Uterus (tissue), 4 donors: ENCODE measurements around the gene CRACDL. TPM values are rescaled to one million over a fixed set of nuclear protein-coding genes. Genes with fewer than 3 reads are reported as not detected.

Experiments
- DNase-seq, 2 donors: peaks; one replicate each; pipeline ENCODE4 v3.0.0-alpha.2; 2019 to 2020
- H3K27ac ChIP-seq, 2 donors: fragments of 200-600 bp; sonication (generic); 1 replicate in 1 of 2; 2 replicates in 1 of 2; pipeline ENCODE4 v1.5.1; 2016 to 2018
- H3K27me3 ChIP-seq, 2 donors: fragments of 200-600 bp; sonication (generic); one replicate each; pipeline ENCODE4 v1.5.1; 2018 to 2019; ENCODE audit warnings: control low read depth in 1 of 2
- H3K36me3 ChIP-seq, 2 donors: fragments of 200-600 bp; sonication (generic); one replicate each; pipeline ENCODE4 v1.5.1; 2019; ENCODE audit warnings: control low read depth in 1 of 2
- H3K4me1 ChIP-seq, 2 donors: fragments of 200-600 bp; sonication (generic); one replicate each; pipeline ENCODE4 v1.5.1; 2018 to 2019; ENCODE audit warnings: control low read depth in 1 of 2
- H3K4me3 ChIP-seq, 2 donors: fragments of 200-600 bp; sonication (generic); 1 replicate in 1 of 2; 2 replicates in 1 of 2; pipeline ENCODE4 v1.5.1; 2018 to 2019; ENCODE audit warnings: mild to moderate bottlenecking in 1 of 2
- H3K9me3 ChIP-seq, 2 donors: fragments of 200-600 bp; sonication (generic); one replicate each; pipeline ENCODE4 v1.5.1; 2019; ENCODE audit warnings: control low read depth in 1 of 2
- POLR2A ChIP-seq, 2 donors: fragments of 450-650 bp; IDR thresholded peaks; one replicate each; pipeline ENCODE4 v1.6.1; 2016; ENCODE audit warnings: antibody characterized with exemption in 2 of 2, mild to moderate bottlenecking in 1 of 2, moderate library complexity in 1 of 2
- intact Hi-C: fragments of 100-400 bp; cut with DNase I; formaldehyde crosslinking; loops from one replicate; pipeline ENCODE4 v1.15.1; 2023; ENCODE audit warnings: low total_unique reads
- total RNA-seq, 4 donors: library from RNA; depleted of rRNA in 3 of 4; stranded (reverse); fragments of >200 nt in 3 of 4; gene quantifications; one replicate each; pipeline versions ENCODE4 v1.1.0 to v1.2.4, GENCODE V29; 2014 to 2023
- TF ChIP-seq, protein P1 (sequence below), 4 experiments: fragments of 200-600 bp in 2 of 4; fragments of 450-650 bp in 2 of 4; sonication (generic) in 2 of 4; IDR thresholded peaks; one replicate each; pipeline ENCODE4 v1.5.1; 2016 to 2019; ENCODE audit warnings: antibody characterized with exemption in 4 of 4, mild to moderate bottlenecking in 2 of 4, moderate library complexity in 1 of 4
- donor health status: DM: yes; HTN: yes; CAD: no.

The CRACDL gene
- total RNA-seq, 4 donors from 2014 or later = 1.5 to 14.6 (median 6.1) TPM

DNA sequence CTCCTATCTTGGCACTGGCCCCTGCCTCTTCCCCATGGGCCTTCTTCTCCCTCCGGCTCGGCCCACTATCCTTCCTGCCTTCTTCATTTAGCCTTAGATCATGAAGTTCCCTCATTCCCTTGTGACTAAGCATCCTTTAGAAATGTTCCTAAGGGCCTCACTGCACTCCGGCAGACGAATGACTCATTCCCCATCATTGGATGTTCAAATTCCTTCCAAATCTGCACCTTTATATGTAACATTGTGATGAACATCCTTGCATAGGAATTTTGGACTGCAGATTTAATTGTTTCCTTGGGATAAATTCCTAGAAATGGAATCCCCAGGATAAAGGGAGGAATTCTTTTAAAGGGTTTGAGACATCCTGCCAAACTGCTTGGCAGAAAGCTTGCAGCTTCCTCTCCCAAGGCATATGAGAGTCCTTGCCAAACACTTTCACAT, 19.0 kb downstream of the CRACDL start:
- Histone ChIP-seq H3K27ac (no peak overlapping the region), H3K4me1 (peaks cover 0 to 6% of the 10 kb centered on the region in 2 donors), H3K36me3 (no peaks in the 10 kb centered on the region), H3K9me3 (no peaks in the 10 kb centered on the region), H3K27me3 (no peaks in the 10 kb centered on the region), H3K4me3 (no peak overlapping the region)
- TF ChIP-seq POLR2A (IDR thresholded peaks at IDR 0.05) = no peak
- TF ChIP-seq, protein P1, sequence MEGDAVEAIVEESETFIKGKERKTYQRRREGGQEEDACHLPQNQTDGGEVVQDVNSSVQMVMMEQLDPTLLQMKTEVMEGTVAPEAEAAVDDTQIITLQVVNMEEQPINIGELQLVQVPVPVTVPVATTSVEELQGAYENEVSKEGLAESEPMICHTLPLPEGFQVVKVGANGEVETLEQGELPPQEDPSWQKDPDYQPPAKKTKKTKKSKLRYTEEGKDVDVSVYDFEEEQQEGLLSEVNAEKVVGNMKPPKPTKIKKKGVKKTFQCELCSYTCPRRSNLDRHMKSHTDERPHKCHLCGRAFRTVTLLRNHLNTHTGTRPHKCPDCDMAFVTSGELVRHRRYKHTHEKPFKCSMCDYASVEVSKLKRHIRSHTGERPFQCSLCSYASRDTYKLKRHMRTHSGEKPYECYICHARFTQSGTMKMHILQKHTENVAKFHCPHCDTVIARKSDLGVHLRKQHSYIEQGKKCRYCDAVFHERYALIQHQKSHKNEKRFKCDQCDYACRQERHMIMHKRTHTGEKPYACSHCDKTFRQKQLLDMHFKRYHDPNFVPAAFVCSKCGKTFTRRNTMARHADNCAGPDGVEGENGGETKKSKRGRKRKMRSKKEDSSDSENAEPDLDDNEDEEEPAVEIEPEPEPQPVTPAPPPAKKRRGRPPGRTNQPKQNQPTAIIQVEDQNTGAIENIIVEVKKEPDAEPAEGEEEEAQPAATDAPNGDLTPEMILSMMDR (IDR thresholded peaks at IDR 0.05) = no peak
- intact Hi-C loops = no loop called here
- DNase-seq = no peak

DNA sequence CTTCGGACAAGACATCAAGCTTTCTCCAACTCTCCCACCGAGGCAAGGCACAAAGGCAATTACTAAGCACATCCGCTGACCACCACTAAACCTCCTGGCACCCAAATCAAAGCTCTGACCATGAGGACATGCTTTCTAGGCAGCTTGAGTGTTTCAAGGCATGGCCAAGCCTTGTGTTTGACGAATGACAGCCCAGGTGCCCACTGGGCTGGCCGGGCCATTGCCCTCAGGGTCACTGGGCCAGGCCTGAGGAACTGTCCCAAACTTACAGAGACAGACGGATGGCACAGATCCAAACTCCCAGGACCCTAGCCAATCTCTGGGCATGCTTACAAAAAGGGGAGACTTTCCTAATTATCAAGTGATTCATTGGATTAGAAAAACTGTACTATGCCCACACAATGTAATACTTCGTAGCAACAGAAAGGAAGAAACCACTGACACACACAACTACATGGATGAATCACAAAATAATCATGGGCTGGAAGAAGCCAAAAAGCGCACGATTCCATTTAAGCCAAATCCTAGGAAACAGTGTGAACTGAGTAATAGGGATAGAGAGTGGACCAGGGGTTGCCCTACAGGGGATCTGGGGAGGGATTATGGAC, 20.2 kb downstream of the CRACDL start:
- no peaks in the 10 kb centered on the region for H3K9me3 ChIP-seq
- H3K4me1 ChIP-seq = peaks cover 0 to 6% of the 10 kb centered on the region in 2 donors
- H3K36me3 ChIP-seq = no peaks in the 10 kb centered on the region
- H3K4me3 ChIP-seq = no peak overlapping the region
- intact Hi-C loops = no loop called here
- DNase-seq = no peak
- no peaks in the 10 kb centered on the region for H3K27me3 ChIP-seq
- TF ChIP-seq POLR2A (IDR thresholded peaks at IDR 0.05) = no peak
- TF ChIP-seq, protein P1 (IDR thresholded peaks at IDR 0.05) = no peak
- H3K27ac ChIP-seq = no peak overlapping the region

DNA sequence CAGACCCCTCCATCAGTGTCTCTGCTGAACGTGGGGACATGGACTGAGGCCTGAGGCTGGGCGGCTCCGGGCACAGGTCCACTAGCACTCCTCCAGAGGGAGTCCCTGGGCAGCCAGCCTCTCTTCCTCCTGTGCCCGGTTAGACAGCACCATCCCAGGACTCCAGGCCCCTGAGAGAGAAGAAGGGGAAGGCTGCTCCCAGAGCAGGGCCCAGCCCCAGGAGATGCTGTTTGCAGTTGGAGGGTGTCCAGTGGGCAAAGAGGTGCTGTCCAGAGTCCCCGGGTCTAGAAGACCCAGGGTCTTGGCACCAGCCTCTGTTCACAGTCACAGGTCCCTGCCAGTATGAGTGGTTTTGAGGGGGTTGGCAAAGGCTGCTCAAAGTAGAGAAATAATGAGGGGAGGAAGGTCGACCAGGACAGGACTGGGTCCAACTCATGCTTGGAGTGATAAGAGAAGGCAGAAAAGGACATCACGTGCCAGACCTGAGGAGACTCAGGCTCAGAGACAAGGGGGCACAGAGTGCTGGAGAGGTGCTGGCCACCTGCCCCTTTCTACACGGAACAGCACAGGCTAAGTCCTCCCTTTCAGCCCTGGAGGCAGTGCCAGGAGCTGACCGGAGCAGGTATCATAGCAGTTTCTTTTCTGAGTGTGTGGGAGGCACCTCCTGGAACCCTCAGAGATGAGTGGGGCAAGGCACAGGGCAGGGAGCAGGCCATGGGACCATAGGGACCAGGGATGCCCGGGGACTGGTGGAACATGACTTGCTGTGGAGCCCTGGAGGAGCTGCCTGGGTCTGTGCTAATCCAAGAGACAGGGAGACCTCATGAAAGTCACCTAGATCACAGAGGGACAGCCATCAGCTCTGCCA, 21.1 kb downstream of the CRACDL start:
- H3K36me3 ChIP-seq = no peaks in the 10 kb centered on the region
- H3K4me3 ChIP-seq = no peak overlapping the region
- no peaks in the 10 kb centered on the region for H3K9me3 ChIP-seq
- intact Hi-C loops = no loop called here
- TF ChIP-seq, protein P1 (IDR thresholded peaks at IDR 0.05) = no peak
- TF ChIP-seq POLR2A (IDR thresholded peaks at IDR 0.05) = no peak
- H3K4me1 ChIP-seq = peaks cover 0 to 6% of the 10 kb centered on the region in 2 donors
- no peaks in the 10 kb centered on the region for H3K27me3 ChIP-seq
- no peak for DNase-seq
- no peak overlapping the region for H3K27ac ChIP-seq

DNA sequence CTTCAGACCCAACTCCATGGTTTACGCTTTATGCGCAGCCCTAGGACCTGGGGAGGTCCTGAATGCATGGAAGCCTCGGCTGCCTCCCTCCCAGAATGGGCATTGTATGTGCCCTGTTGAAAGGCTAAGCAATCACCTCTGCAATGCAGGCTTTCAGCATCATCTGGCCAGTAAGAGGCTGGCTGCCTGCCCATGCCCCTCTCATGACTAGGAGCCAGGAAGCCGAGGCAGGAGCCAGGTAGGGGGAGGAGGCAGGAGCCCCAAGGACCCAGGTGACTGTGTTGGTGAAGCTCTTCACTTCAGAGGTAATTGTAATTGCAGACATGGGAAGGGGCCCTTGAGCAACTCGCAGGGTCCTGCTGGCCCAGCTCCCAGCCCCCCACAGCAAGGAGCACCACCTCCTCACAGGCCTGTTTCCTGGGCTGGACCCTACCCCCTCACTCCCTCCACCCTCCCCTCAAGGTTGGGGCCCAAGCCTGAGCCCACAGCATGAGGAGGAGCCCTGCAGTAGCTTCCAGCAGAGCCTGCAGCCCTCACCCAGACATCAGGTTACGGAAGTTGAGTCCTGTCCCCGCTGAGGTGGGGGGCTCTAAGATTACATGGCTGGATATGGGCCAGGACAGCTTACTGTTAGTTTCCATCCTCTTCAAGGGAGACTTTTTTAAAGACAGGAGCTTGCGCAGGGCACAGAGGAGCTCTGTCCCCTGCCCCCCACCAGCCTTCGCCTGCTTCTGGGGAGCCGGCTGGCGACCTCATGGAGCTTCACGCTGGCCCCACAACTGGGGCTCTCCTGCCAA, 21.9 kb downstream of the CRACDL start:
- no peak overlapping the region for H3K27ac ChIP-seq
- TF ChIP-seq POLR2A (IDR thresholded peaks at IDR 0.05) = no peak
- TF ChIP-seq, protein P1 (IDR thresholded peaks at IDR 0.05) = no peak
- H3K4me1 ChIP-seq = peaks cover 0 to 6% of the 10 kb centered on the region in 2 donors
- H3K36me3 ChIP-seq = no peaks in the 10 kb centered on the region
- no peak for DNase-seq
- H3K9me3 ChIP-seq = no peaks in the 10 kb centered on the region
- H3K27me3 ChIP-seq = no peaks in the 10 kb centered on the region
- no peak overlapping the region for H3K4me3 ChIP-seq
- intact Hi-C loops = no loop called here
